ENCODE results near the gene FAM20A.

FAM20A gene

DNA sequence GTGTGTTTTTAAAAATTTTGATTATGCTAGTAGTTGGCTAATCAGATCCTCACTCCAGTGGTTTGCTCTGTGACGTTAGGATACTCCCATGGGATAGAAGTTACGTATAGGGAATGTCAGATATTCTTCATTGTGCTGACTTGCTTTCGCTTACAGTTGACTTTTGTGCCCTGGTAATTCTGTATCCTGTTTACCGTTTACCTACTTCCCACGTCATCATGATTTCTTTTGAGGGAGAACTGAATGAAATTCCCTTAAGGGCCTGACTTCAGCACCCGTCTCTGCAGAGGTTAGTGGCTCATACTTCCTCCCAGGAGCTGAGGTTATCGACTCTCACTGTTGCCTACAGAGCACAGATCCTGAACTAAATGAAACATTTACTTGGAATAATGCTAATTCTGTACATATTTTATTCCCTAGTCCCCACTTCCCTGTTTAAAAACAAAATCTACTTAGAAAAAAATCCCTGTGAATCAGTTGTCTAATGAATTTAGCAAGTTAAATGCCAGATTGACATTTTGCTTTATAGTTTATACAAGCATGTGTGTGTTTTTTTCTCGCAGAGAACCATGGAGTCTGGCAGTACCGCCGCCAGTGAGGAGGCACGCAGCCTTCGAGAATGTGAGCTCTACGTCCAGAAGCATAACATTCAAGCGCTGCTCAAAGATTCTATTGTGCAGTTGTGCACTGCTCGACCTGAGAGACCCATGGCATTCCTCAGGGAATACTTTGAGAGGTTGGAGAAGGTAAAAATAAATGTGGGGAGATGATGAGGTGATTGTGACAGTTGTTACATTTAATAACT, 86.1 kb downstream of the FAM20A start:
- Histone ChIP-seq H3K9me3 (ENCODE audit: severe bottlenecking) (no peaks in the 10 kb centered on the region), H3K4me3 (ENCODE audit: low read depth, low read length) (no peak overlapping the region), H3K27me3 (ENCODE audit: insufficient read depth, low read depth, severe bottlenecking) (no peaks in the 10 kb centered on the region), H3K36me3 (peaks cover 53% of the 10 kb centered on the region), H3K27ac (no peak overlapping the region)
- no peak for DNase-seq
- TF ChIP-seq, protein P1, sequence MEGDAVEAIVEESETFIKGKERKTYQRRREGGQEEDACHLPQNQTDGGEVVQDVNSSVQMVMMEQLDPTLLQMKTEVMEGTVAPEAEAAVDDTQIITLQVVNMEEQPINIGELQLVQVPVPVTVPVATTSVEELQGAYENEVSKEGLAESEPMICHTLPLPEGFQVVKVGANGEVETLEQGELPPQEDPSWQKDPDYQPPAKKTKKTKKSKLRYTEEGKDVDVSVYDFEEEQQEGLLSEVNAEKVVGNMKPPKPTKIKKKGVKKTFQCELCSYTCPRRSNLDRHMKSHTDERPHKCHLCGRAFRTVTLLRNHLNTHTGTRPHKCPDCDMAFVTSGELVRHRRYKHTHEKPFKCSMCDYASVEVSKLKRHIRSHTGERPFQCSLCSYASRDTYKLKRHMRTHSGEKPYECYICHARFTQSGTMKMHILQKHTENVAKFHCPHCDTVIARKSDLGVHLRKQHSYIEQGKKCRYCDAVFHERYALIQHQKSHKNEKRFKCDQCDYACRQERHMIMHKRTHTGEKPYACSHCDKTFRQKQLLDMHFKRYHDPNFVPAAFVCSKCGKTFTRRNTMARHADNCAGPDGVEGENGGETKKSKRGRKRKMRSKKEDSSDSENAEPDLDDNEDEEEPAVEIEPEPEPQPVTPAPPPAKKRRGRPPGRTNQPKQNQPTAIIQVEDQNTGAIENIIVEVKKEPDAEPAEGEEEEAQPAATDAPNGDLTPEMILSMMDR (IDR thresholded peaks at IDR 0.05; ENCODE audit: low read depth, low read length) = no peak

DNA sequence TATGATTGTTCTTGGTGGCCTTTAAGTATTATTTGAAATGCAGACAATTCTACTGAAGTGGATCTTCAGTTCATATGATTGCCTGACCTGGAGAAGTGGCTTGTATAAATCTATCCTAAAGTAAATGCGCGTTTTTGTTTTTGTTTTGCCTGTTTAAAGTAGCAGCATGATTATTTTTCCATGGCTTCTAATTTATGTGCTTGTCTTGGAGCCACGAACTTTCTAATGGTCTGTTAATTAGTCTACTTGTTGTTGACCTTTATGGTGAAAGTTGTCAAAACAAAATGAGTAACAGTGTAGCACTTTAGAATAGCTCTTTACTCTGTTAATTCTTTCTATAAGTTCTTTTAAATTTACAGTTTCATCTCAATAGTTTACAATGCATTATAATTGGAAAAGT, 87.2 kb downstream of the FAM20A start:
- no peak overlapping the region for H3K27ac ChIP-seq
- no peak for DNase-seq
- H3K4me3 ChIP-seq (ENCODE audit: low read depth, low read length) = peak overlapping the region; percentile 93
- H3K36me3 ChIP-seq = peaks cover 42% of the 10 kb centered on the region
- no peaks in the 10 kb centered on the region for H3K9me3 ChIP-seq (ENCODE audit: severe bottlenecking)
- no peaks in the 10 kb centered on the region for H3K27me3 ChIP-seq (ENCODE audit: insufficient read depth, low read depth, severe bottlenecking)
- TF ChIP-seq, protein P1 (IDR thresholded peaks at IDR 0.05; ENCODE audit: low read depth, low read length) = no peak

DNA sequence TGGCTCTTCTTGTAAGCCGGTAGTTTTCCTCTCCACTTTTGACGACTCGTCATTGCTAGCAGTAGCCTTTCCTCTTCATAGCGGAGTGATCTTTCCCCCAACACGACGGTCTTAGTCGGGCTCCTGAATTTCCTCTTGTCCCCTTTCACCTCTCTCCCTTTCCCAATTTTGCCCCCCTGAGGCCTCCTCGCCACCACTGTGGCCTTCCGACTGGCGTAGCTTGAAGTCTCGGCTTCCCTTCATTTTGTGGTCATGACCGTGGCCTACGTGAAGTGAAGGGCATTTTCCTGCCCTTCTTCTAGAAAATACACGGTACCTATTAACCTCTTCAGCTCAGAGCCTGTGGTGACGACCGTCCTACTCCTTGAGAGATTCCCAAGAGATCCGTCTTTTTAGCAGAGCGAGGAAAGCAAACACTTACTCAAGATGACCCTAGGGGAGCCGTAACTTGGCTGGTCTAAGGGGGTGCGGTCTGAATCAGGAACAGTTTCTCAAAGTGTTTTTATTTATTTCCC, 88.2 kb downstream of the FAM20A start:
- Histone ChIP-seq H3K27me3 (ENCODE audit: insufficient read depth, low read depth, severe bottlenecking) (no peaks in the 10 kb centered on the region), H3K9me3 (ENCODE audit: severe bottlenecking) (no peaks in the 10 kb centered on the region), H3K27ac (peak overlapping the region; percentile 94), H3K36me3 (peaks cover 33% of the 10 kb centered on the region), H3K4me3 (ENCODE audit: low read depth, low read length) (peak overlapping the region; percentile 93)
- TF ChIP-seq, protein P1 (IDR thresholded peaks at IDR 0.05; ENCODE audit: low read depth, low read length) = no peak
- DNase-seq = no peak

DNA sequence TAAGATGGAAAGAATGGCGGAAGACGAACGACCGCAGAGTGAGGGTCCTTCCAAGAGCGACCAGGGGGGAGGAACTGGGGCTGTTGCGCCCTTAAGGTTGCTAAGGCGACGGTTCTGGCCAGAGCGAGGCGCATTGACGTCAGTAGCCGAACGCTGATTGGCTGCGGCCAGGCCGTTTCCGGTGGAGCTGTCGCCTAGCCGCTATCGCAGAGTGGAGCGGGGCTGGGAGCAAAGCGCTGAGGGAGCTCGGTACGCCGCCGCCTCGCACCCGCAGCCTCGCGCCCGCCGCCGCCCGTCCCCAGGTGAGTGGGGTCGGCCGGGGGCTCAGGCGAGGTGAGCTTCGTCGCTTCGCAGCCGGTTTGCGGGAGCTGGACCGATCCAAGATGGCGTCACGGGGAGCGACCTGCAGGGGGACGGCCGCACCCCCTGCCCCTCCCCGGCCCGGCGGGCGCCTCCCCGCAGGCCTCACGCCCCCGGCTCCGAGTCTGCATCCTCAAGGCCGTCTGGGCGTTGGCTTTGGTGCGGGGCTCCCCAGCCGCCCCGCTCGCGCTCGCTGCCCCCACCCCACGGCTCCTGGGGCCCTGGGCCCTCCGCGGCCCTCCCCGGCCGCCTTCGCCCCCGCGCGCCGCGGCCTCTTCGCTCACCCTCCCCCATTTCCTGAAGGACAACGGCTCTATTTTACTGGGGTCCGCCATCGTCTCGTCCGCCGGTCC, 88.8 kb downstream of the FAM20A start, which contains the start of gene PRKAR1A:
PRKAR1A (plus strand) TSS at position 184 of the 713 bp plus-strand sequence. CDS start 2,970 bp downstream, outside the sequence.
- TF ChIP-seq, protein P1 (IDR thresholded peaks at IDR 0.05; ENCODE audit: low read depth, low read length) = 0 out of 2 replicates have a peak, but pooled peaks have one; percentile 17
- Histone ChIP-seq H3K4me3 (ENCODE audit: low read depth, low read length) (peak within 1 kb of the TSS; percentile 93), H3K9me3 (ENCODE audit: severe bottlenecking) (no peaks in the 10 kb centered on the region), H3K36me3 (peaks cover 27% of the 10 kb centered on the region), H3K27me3 (ENCODE audit: insufficient read depth, low read depth, severe bottlenecking) (no peaks in the 10 kb centered on the region), H3K27ac (peak within 1 kb of the TSS; percentile 94)
- DNase-seq = peak; percentile 96

DNA sequence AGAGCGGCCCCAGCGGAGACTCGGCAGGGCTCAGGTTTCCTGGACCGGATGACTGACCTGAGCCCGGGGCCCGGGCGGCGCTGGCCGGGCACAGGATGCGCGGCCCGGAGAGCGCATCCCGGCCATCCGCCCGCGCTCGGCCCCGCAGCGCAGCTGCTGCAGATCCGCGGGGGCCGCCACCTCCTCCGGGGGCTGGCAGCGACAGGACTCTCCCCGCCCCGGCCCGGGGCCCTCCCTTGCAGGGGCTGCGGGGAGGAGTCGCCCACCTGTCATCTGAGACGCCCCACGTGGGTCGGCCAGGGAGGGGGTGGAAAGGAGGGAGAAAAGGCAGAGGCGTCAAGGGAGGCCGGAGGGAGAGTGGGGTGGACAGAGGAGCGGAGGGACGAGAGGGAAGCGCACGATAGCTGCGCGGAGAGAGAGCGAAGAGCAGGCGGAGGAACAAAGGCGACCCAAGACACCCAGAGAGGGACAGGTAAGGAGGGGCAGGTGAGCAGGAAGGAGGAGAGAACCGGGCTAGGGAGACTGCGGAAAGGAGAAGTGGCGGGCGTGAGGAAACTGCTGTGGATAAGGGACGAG, 89.4 kb downstream of the FAM20A start:
- Histone ChIP-seq H3K36me3 (peaks cover 20% of the 10 kb centered on the region), H3K4me3 (ENCODE audit: low read depth, low read length) (peak overlapping the region; percentile 93), H3K27me3 (ENCODE audit: insufficient read depth, low read depth, severe bottlenecking) (no peaks in the 10 kb centered on the region), H3K9me3 (ENCODE audit: severe bottlenecking) (no peaks in the 10 kb centered on the region), H3K27ac (peak overlapping the region; percentile 94)
- DNase-seq = peak; percentile 97
- TF ChIP-seq, protein P1 (IDR thresholded peaks at IDR 0.05; ENCODE audit: low read depth, low read length) = 0 out of 2 replicates have a peak, but pooled peaks have one; percentile 7

Data from WERI-Rb-1 (cell line).